HCT116 (cell line): ENCODE results near the gene CRHBP. TPM values are rescaled to one million over a fixed set of nuclear protein-coding genes. Genes with fewer than 3 reads are reported as not detected.

Experiments
- ATAC-seq: fragments of 200-7000 bp; cut with Tn5 transposase; 2 replicates; pipeline ENCODE4 v1.9.1; 2020; ENCODE audit warnings: mild to moderate bottlenecking, moderate library complexity
- BruUV-seq: library from RNA; stranded (reverse); fragments of 400-500 nt; replicated peaks from 2 replicates; lab custom pipeline; 2021; lab: Mats Ljungman, UMichigan
- CTCF ChIA-PET: fragments of 300-600 bp; sonication (Branson Sonifier 250); formaldehyde crosslinking; loops from one replicate; lab custom pipeline; 2021; ENCODE audit warnings: antibody characterized with exemption; lab: Charles Lee
- POLR2A ChIA-PET: fragments of 300-600, 350-600 bp; sonication (Branson Sonifier 250); formaldehyde crosslinking; loops from one replicate; lab custom pipeline; 2021; ENCODE audit warnings: antibody characterized with exemption; lab: Charles Lee
- RAD21 ChIA-PET, 2 experiments: fragments of 300-600 bp; sonication (Branson Sonifier 250); formaldehyde crosslinking; loops; one replicate each; lab custom pipeline; 2023; ENCODE audit warnings: low total read pairs in 2 of 2; ENCODE audit not compliant: uncharacterized antibody in 2 of 2, unreplicated experiment in 2 of 2, low non-redundant PET in 1 of 2; lab: Charles Lee
- DNase-seq: peaks from one replicate; pipeline ENCODE4 v3.0.0-alpha.2; 2010; ENCODE audit warnings: low read depth, low spot score
- H2AFZ ChIP-seq: fragments of 200-600 bp; shearing (Covaris generic), sonication (generic); 2 replicates; pipeline ENCODE4 v1.6.1; 2017; ENCODE audit warnings: low read depth, mixed run types, mixed read lengths, antibody characterized with exemption, low read length; ENCODE audit not compliant: poor library complexity, severe bottlenecking
- H3K27ac ChIP-seq: 2 replicates; pipeline ENCODE4 v1.5.1; 2012; ENCODE audit warnings: low read depth, low read length
- H3K27me3 ChIP-seq: fragments of 200-600 bp; sonication (generic); 2 replicates; pipeline ENCODE4 v1.6.1; 2016; ENCODE audit warnings: mixed run types, low read length, mixed read lengths; ENCODE audit not compliant: insufficient read depth
- H3K36me3 ChIP-seq, 2 experiments: fragments of 200-500 bp in 1 of 2; fragments of 200-600 bp in 1 of 2; sonication (Bioruptor generic) in 1 of 2; sonication (generic) in 1 of 2; 2 replicates each; pipeline versions ENCODE4 v1.5.1 to v1.6.1; 2014 to 2016; ENCODE audit warnings: low read length in 2 of 2, inconsistent platforms in 1 of 2, mixed read lengths in 1 of 2, mixed run types in 1 of 2; ENCODE audit not compliant: insufficient read depth in 2 of 2, control insufficient read depth in 1 of 2
- H3K4me1 ChIP-seq, 2 experiments: fragments of 200-600 bp in 1 of 2; sonication (generic) in 1 of 2; 2 replicates each; pipeline versions ENCODE4 v1.5.1 to v1.6.1; 2012 to 2017; ENCODE audit warnings: low read length in 2 of 2, inconsistent platforms in 1 of 2, mild to moderate bottlenecking in 1 of 2, mixed read lengths in 1 of 2, mixed run types in 1 of 2, moderate library complexity in 1 of 2; ENCODE audit not compliant: insufficient read depth in 2 of 2, control insufficient read depth in 1 of 2
- H3K4me2 ChIP-seq: fragments of 200-600 bp; sonication (generic); 2 replicates; pipeline ENCODE4 v1.6.1; 2017; ENCODE audit warnings: mixed run types, low read length, mixed read lengths
- H3K4me3 ChIP-seq, 2 experiments: fragments of 200-600 bp in 1 of 2; sonication (generic) in 1 of 2; replicated peaks in 1 of 2; 2 replicates each; pipeline ENCODE4 v1.5.1; 2011 to 2016; ENCODE audit warnings: low read length in 2 of 2, control low read depth in 1 of 2, low read depth in 1 of 2, mild to moderate bottlenecking in 1 of 2, mixed read lengths in 1 of 2, mixed run types in 1 of 2
- H3K79me2 ChIP-seq: fragments of 200-600 bp; sonication (generic); 2 replicates; pipeline ENCODE4 v1.6.1; 2017; ENCODE audit warnings: mild to moderate bottlenecking, mixed run types, low read length, moderate library complexity, mixed read lengths; ENCODE audit not compliant: insufficient read depth
- H3K9ac ChIP-seq: fragments of 200-600 bp; sonication (generic); 2 replicates; pipeline ENCODE4 v1.6.1; 2016; ENCODE audit warnings: low read length, mixed read lengths
- H3K9me2 ChIP-seq: fragments of 200-600 bp; sonication (generic), shearing (Covaris generic); 2 replicates; pipeline ENCODE4 v1.6.1; 2017; ENCODE audit warnings: mixed run types, mild to moderate bottlenecking, moderate library complexity; ENCODE audit not compliant: insufficient read depth
- H3K9me3 ChIP-seq, 2 experiments: fragments of 200-500 bp in 1 of 2; fragments of 200-600 bp in 1 of 2; sonication (Bioruptor generic) in 1 of 2; sonication (generic) in 1 of 2; 2 replicates each; pipeline ENCODE4 v1.6.1; 2014 to 2017; ENCODE audit warnings: low read length in 2 of 2, mixed read lengths in 2 of 2, inconsistent platforms in 1 of 2, low read depth in 1 of 2, mild to moderate bottlenecking in 1 of 2, mixed run types in 1 of 2, moderate library complexity in 1 of 2; ENCODE audit not compliant: control insufficient read depth in 1 of 2, insufficient read depth in 1 of 2
- H4K20me1 ChIP-seq: fragments of 200-600 bp; sonication (generic), shearing (Covaris generic); 2 replicates; pipeline ENCODE4 v1.6.1; 2017; ENCODE audit warnings: mixed run types, mild to moderate bottlenecking, moderate library complexity; ENCODE audit not compliant: insufficient read depth
- CBX3 ChIP-seq: IDR thresholded peaks from 2 replicates; pipeline ENCODE4 v1.6.1; 2012; ENCODE audit warnings: low read depth
- CEBPB ChIP-seq: IDR thresholded peaks from 2 replicates; pipeline ENCODE4 v1.6.1; 2012; ENCODE audit warnings: low read depth
- EGR1 ChIP-seq: IDR thresholded peaks from 2 replicates; pipeline ENCODE4 v1.6.1; 2012; ENCODE audit warnings: low read depth
- EZH2 ChIP-seq: fragments of 200-600 bp; sonication (generic); IDR thresholded peaks from 2 replicates; pipeline ENCODE4 v1.6.1; 2017; ENCODE audit warnings: antibody characterized with exemption, mixed run types
- FOSL1 ChIP-seq: IDR thresholded peaks from 2 replicates; pipeline ENCODE4 v1.6.1; 2012; ENCODE audit warnings: low read depth
- JUND ChIP-seq: IDR thresholded peaks from 2 replicates; pipeline ENCODE4 v1.6.1; 2012
- POLR2A ChIP-seq: IDR thresholded peaks from 2 replicates; pipeline ENCODE4 v1.7.0; 2011; ENCODE audit warnings: borderline replicate concordance; ENCODE audit not compliant: insufficient read depth, insufficient read length; ENCODE audit errors: extremely low read depth
- POLR2AphosphoS5 ChIP-seq: IDR thresholded peaks from 2 replicates; pipeline ENCODE4 v1.6.1; 2011; ENCODE audit warnings: mild to moderate bottlenecking, low read depth, low read length, moderate library complexity
- RAD21 ChIP-seq: IDR thresholded peaks from 2 replicates; pipeline ENCODE4 v1.6.1; 2012; ENCODE audit warnings: low read depth, mild to moderate bottlenecking
- SIN3A ChIP-seq: IDR thresholded peaks from 2 replicates; pipeline ENCODE4 v1.6.1; 2012; ENCODE audit warnings: low read depth
- SP1 ChIP-seq: IDR thresholded peaks from 2 replicates; pipeline ENCODE4 v1.6.1; 2012; ENCODE audit warnings: low read depth
- intact Hi-C: fragments of 100-400 bp; cut with micrococcal nuclease; formaldehyde crosslinking; loops from 2 replicates; pipeline ENCODE4 v1.10.0; 2022
- total RNA-seq: library from RNA; stranded (reverse); gene quantifications from one replicate; pipeline ENCODE4 v1.2.1, GENCODE V29; 2021; ENCODE audit not compliant: unreplicated experiment
- TF ChIP-seq, protein P1 (sequence below): IDR thresholded peaks from 2 replicates; pipeline ENCODE4 v1.6.1; 2012
- TF ChIP-seq, protein P2 (sequence below): IDR thresholded peaks from 2 replicates; pipeline ENCODE4 v1.6.1; 2012
- TF ChIP-seq, protein P3 (sequence below), 3 experiments: fragments of 200-600 bp in 1 of 3; sonication (generic) in 1 of 3; IDR thresholded peaks in 2 of 3; conservative IDR thresholded peaks in 1 of 3; 2 replicates each; pipeline ENCODE4 v1.5.1; 2012 to 2017; ENCODE audit warnings: low read depth in 2 of 3, low read length in 2 of 3, antibody characterized with exemption in 1 of 3, borderline replicate concordance in 1 of 3, control low read depth in 1 of 3, mild to moderate bottlenecking in 1 of 3, mixed read lengths in 1 of 3, mixed run types in 1 of 3, moderate library complexity in 1 of 3; ENCODE audit not compliant: insufficient read depth in 1 of 3
- TF ChIP-seq, protein P4 (sequence below): IDR thresholded peaks from 2 replicates; pipeline ENCODE4 v1.6.1; 2012; ENCODE audit warnings: low read depth
- TF ChIP-seq, protein P5 (sequence below): IDR thresholded peaks from 2 replicates; pipeline ENCODE4 v1.6.1; 2011; ENCODE audit warnings: mild to moderate bottlenecking, low read length, moderate library complexity; ENCODE audit not compliant: insufficient replicate concordance; ENCODE audit errors: extremely low read depth

Gene CRHBP
- total RNA-seq, 1 experiment from 2014 or later: not detected

DNA sequence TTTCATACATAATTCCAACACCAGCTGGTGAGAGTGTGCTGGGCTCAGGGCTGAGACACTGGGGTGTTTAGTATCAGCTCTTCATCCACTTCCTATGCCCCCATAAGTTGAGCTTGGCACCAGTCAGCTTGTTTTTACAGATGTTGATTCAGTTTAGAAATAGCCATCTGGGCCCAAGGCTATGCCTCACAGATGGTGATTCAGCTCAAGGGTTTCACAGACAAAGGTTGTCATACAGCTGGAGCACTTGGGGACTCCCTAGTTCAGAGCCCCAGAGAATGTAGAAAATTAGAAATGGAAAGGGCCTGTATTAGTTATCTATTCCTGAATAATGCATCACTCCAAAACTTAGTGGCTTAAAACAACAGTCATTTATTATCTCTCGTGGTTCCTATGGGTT is 10.3 kb upstream of the CRHBP start:
- H2AFZ ChIP-seq: no peak overlapping the region
- no peak overlapping the region for H3K9ac ChIP-seq
- TF ChIP-seq CEBPB: no peak
- TF ChIP-seq, protein P1, sequence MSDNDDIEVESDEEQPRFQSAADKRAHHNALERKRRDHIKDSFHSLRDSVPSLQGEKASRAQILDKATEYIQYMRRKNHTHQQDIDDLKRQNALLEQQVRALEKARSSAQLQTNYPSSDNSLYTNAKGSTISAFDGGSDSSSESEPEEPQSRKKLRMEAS: no peak
- TF ChIP-seq FOSL1: no peak
- TF ChIP-seq, protein P2, sequence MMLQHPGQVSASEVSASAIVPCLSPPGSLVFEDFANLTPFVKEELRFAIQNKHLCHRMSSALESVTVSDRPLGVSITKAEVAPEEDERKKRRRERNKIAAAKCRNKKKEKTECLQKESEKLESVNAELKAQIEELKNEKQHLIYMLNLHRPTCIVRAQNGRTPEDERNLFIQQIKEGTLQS: no peak
- no peak for TF ChIP-seq CBX3
- no peak for TF ChIP-seq EZH2
- TF ChIP-seq JUND: no peak
- no peak for TF ChIP-seq RAD21
- TF ChIP-seq, protein P3, sequence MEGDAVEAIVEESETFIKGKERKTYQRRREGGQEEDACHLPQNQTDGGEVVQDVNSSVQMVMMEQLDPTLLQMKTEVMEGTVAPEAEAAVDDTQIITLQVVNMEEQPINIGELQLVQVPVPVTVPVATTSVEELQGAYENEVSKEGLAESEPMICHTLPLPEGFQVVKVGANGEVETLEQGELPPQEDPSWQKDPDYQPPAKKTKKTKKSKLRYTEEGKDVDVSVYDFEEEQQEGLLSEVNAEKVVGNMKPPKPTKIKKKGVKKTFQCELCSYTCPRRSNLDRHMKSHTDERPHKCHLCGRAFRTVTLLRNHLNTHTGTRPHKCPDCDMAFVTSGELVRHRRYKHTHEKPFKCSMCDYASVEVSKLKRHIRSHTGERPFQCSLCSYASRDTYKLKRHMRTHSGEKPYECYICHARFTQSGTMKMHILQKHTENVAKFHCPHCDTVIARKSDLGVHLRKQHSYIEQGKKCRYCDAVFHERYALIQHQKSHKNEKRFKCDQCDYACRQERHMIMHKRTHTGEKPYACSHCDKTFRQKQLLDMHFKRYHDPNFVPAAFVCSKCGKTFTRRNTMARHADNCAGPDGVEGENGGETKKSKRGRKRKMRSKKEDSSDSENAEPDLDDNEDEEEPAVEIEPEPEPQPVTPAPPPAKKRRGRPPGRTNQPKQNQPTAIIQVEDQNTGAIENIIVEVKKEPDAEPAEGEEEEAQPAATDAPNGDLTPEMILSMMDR (IDR thresholded peaks at IDR 0.05 in 2 of 3, conservative IDR thresholded peaks at IDR 0.05 in 1 of 3; ENCODE audit: borderline replicate concordance in 1 of 3, insufficient read depth in 1 of 3, low read depth in 2 of 3, low read length in 2 of 3): no peak
- TF ChIP-seq POLR2AphosphoS5: no peak
- no peak for TF ChIP-seq SP1
- TF ChIP-seq EGR1: no peak
- TF ChIP-seq POLR2A: no peak
- TF ChIP-seq, protein P4, sequence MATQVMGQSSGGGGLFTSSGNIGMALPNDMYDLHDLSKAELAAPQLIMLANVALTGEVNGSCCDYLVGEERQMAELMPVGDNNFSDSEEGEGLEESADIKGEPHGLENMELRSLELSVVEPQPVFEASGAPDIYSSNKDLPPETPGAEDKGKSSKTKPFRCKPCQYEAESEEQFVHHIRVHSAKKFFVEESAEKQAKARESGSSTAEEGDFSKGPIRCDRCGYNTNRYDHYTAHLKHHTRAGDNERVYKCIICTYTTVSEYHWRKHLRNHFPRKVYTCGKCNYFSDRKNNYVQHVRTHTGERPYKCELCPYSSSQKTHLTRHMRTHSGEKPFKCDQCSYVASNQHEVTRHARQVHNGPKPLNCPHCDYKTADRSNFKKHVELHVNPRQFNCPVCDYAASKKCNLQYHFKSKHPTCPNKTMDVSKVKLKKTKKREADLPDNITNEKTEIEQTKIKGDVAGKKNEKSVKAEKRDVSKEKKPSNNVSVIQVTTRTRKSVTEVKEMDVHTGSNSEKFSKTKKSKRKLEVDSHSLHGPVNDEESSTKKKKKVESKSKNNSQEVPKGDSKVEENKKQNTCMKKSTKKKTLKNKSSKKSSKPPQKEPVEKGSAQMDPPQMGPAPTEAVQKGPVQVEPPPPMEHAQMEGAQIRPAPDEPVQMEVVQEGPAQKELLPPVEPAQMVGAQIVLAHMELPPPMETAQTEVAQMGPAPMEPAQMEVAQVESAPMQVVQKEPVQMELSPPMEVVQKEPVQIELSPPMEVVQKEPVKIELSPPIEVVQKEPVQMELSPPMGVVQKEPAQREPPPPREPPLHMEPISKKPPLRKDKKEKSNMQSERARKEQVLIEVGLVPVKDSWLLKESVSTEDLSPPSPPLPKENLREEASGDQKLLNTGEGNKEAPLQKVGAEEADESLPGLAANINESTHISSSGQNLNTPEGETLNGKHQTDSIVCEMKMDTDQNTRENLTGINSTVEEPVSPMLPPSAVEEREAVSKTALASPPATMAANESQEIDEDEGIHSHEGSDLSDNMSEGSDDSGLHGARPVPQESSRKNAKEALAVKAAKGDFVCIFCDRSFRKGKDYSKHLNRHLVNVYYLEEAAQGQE: no peak
- TF ChIP-seq, protein P5, sequence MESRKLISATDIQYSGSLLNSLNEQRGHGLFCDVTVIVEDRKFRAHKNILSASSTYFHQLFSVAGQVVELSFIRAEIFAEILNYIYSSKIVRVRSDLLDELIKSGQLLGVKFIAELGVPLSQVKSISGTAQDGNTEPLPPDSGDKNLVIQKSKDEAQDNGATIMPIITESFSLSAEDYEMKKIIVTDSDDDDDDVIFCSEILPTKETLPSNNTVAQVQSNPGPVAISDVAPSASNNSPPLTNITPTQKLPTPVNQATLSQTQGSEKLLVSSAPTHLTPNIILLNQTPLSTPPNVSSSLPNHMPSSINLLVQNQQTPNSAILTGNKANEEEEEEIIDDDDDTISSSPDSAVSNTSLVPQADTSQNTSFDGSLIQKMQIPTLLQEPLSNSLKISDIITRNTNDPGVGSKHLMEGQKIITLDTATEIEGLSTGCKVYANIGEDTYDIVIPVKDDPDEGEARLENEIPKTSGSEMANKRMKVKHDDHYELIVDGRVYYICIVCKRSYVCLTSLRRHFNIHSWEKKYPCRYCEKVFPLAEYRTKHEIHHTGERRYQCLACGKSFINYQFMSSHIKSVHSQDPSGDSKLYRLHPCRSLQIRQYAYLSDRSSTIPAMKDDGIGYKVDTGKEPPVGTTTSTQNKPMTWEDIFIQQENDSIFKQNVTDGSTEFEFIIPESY: no peak
- no peak for TF ChIP-seq SIN3A
- ChIA-PET CTCF (no interaction called here), RAD21 (no interaction called here), POLR2A (no interaction called here)
- ATAC-seq (no peak), DNase-seq (no peak)
- no peak overlapping the region for H3K4me3 ChIP-seq
- H4K20me1 ChIP-seq: no peaks in the 10 kb centered on the region
- no peaks in the 10 kb centered on the region for H3K9me2 ChIP-seq
- BruUV-seq: no TSS peak
- H3K9me3 ChIP-seq: no peaks in the 10 kb centered on the region
- intact Hi-C loops: no loop called here
- H3K36me3 ChIP-seq: no peaks in the 10 kb centered on the region
- H3K27me3 ChIP-seq: no peaks in the 10 kb centered on the region
- H3K4me2 ChIP-seq: no peak overlapping the region
- no peaks in the 10 kb centered on the region for H3K4me1 ChIP-seq
- H3K27ac ChIP-seq: no peak overlapping the region
- no peaks in the 10 kb centered on the region for H3K79me2 ChIP-seq
